Activated CD4-positive, alpha-beta T cell treated with anti-CD3 and anti-CD28 coated beads, Interleukin-2, amount 10 ng/mL, durations not matched to agents 24 days and 14 days (primary cell): ENCODE results near the gene DDIT3. TPM values are rescaled to one million over a fixed set of nuclear protein-coding genes. Genes with fewer than 3 reads are reported as not detected.

Experiments used
- total RNA-seq: library from RNA; stranded (reverse); gene quantifications from 2 replicates; pipeline ENCODE4 v1.2.3, GENCODE V29; 2022

Gene DDIT3
- total RNA-seq, 1 donor from 2014 or later: 15.3 TPM

Other genes starting within 250 kb of the DDIT3 start
- 42.7 and 45.8 TPM in 2 replicates for gene R3HDM2, start 89.5 kb downstream of the DDIT3 start, total RNA-seq
- 0.12 TPM in 1 of 2 replicates, not detected in the other for gene INHBC, start 85.7 kb downstream of the DDIT3 start, total RNA-seq
- gene INHBE, start 65.2 kb downstream of the DDIT3 start, total RNA-seq: 0.07 TPM in 1 of 2 replicates, not detected in the other
- 0.96 and 1.2 TPM in 2 replicates for gene GLI1, start 60.7 kb downstream of the DDIT3 start, total RNA-seq
- gene ARHGAP9, start 40.6 kb downstream of the DDIT3 start, total RNA-seq: 102 and 103 TPM in 2 replicates
- gene MARS1, start 32.4 kb downstream of the DDIT3 start, total RNA-seq: 307 and 316 TPM in 2 replicates
- gene MBD6, start 2.3 kb upstream of the DDIT3 start, total RNA-seq: 67.5 and 67.8 TPM in 2 replicates
- gene DCTN2, start 26.7 kb upstream of the DDIT3 start, total RNA-seq: 78.9 and 80.9 TPM in 2 replicates
- gene KIF5A, start 29.5 kb upstream of the DDIT3 start, total RNA-seq: 1.8 and 2.4 TPM in 2 replicates
- gene PIP4K2C, start 70.7 kb upstream of the DDIT3 start, total RNA-seq: 21.5 and 23.0 TPM in 2 replicates
- 15.9 and 18.3 TPM in 2 replicates for gene DTX3, start 84.3 kb upstream of the DDIT3 start, total RNA-seq
- 1.6 and 1.7 TPM in 2 replicates for gene ARHGEF25, start 90.9 kb upstream of the DDIT3 start, total RNA-seq
- 4.6 and 5.7 TPM in 2 replicates for gene B4GALNT1, start 112.7 kb upstream of the DDIT3 start, total RNA-seq
- gene OS9, start 173.6 kb upstream of the DDIT3 start, total RNA-seq: 84.3 and 92.6 TPM in 2 replicates
- 27.1 and 28.2 TPM in 2 replicates for gene AGAP2, start 218.2 kb upstream of the DDIT3 start, total RNA-seq
- 19.2 and 19.4 TPM in 2 replicates for gene TSPAN31, start 224.5 kb upstream of the DDIT3 start, total RNA-seq
- 240 and 248 TPM in 2 replicates for gene CDK4, start 231.8 kb upstream of the DDIT3 start, total RNA-seq
- gene MARCHF9, start 234.6 kb upstream of the DDIT3 start, total RNA-seq: 21.6 and 22.7 TPM in 2 replicates
- 12.3 and 12.7 TPM in 2 replicates for gene CYP27B1, start 246.6 kb upstream of the DDIT3 start, total RNA-seq